GM21390 (cell line): ENCODE data around the gene DOK1.
A peak's percentile ranks its signal among the peaks of the same experiment; 100 is the strongest.

ENCODE experiments used
- ATAC-seq: cut with Tn5 transposase; IDR thresholded peaks from one replicate; pipeline ENCODE4 v1.9.1; 2021; ENCODE audit not compliant: unreplicated experiment

Gene DOK1

DNA sequence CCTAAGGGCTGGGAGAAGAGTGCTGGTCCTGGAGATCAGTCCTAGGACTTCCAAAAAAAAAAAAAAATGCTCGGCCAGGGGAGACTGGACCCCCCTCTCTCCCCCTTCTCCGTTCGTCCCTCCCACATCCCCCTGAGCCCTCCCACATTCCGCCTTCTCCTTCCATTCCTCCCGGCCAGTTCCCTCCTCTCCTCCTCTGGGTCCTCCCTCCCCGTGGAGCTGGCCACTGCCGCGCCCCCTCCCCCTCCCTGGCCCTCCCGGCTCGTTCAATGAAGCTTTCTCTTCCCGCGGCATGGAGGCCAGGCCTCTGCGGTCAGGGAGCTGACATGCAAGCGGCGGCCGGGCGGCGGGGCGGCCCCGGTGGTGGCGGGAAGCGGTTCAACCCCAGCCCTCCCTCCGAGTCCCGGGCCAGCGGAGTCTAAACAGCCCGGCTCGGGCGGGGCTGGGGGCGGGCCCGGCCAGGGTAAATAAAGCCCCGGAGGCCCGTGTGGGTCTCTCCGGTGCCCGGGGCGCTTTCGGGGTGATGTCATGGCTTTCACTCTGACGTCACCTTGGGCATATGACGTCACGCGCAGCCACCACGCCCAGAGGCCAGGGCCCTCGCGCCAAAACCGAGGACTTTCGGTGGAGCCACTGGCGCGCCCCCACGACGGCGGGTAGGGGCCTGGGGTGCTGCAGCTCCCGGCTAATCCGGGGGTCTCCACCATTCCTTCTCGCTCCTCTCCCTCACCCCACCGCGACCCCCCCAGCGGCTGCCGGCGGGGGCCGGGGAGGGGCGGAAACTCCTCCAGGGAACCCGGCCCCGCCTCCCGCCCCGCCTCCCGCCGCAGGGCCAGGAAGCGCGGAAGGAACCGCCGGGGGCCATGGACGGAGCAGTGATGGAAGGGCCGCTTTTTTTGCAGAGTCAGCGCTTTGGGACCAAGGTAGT is at the start of gene DOK1, which contains the start of gene LOXL3:
TSS of gene DOK1 (plus strand) at position 829 of the 928 bp plus-strand sequence. CDS start at position 864, 35 bp downstream.
TSS of gene LOXL3 (minus strand) at position 51 of the 928 bp plus-strand sequence. CDS start 1,308 bp downstream, outside the sequence.
- ATAC-seq, result peak; percentile 52

DNA sequence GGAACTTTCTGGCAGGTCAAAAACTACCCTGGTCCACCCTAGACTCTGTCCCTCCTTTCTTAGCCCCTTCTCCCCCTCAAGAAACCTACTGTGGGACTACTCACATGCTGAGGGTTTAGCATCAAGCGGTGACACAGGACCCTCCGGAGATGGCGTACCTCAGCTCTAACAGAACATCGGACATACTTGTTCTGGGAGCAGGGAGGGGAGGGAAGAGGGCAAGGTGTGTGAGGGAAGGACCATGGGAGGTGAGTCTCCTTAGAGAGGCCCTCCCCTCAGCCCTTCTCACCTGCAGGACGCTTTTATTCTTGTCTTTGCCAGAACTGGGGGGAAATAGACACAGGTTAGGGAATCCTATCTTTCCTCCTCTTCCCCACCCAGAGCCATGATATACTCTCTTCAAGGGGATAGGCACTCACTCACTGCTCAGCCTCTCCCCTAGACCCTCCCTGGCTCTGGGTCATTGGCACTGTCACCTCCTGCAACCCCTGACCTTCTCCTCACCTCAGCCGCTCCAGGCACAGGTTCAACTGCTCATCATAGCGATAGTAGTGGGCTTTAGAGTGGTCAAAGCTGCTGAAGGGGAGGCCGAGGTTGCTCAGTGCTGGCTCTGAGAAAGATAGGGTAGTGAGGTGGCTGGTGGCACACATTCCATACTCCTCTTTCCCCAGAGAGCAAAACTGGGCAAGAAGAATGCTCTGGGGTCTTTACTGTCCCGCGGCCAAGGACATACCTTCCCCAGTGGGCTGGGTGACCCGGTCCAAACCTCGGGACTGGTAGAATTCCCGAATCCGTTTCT is 48.9 kb upstream of the DOK1 start:
- ATAC-seq, result no peak

DNA sequence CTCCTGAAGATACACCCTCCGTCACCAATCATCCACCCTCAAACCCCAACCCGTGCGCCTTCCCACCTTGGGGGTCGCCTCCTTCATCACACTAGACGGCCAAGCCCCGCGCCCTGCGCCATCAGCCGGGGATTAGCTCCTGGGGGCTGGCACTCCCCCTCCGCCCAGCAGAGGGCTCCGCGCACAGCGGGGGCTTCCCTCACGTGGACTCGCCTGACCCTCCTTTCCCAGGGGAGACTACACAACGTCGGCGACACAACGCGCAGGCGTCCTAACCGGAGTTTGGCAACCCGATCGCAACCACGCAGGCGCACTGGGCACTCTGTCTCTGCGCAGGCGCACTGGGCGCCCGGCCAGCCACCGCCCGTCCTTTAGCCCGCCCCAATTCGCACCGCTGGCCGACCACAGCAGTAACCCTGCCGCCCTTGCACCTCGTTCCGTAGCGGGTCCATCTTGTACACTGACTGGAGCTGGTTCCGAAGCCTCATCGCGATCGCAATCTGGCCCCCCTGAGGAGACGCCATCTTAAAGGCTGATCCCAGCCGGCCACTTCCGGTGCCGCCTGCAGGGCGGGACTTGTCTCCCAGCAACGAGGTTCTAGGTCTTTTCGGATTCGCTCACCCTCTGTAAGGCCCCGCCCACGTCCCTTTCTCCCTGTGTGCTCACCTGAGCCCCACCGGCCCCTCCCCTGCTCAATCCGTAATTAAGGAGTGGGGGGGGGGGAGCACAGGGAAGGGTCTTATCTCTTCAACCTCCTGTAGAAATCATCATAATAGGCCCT is 47.2 kb upstream of the DOK1 start, which contains the start of gene PCGF1:
TSS of gene PCGF1 (minus strand) at position 551 of the 781 bp plus-strand sequence. CDS start at position 524, 27 bp downstream.
- ATAC-seq, result peak; percentile 88

DNA sequence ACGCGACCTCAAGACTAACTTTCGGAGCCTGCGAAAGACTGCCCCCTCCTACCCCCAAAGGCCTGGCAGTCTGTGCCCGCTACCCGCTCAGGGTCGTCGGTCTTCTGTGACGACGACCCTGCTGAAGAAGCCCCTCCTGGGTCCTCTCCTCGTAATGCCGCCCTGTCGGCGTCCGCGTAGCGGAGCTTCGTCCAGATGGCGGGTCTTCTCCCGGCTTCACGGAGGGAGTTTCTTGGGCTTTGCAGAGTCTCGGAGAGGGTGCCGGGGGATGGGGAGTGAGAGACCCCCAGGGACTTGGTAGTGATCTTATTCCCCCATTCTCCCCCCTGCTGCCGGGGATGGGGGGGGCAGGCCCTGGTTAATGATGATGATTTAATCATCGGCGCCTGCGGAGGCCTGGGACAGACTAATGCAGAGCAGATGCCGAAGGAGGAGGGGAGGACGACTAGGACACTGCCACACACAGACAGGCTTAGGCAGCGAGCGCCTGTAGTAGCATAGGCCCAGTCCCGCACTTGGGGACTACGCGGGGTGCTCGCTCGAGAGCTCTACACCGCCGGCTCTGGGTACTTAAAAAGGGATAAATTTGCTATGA is 46.5 kb upstream of the DOK1 start:
- ATAC-seq, result no peak

DNA sequence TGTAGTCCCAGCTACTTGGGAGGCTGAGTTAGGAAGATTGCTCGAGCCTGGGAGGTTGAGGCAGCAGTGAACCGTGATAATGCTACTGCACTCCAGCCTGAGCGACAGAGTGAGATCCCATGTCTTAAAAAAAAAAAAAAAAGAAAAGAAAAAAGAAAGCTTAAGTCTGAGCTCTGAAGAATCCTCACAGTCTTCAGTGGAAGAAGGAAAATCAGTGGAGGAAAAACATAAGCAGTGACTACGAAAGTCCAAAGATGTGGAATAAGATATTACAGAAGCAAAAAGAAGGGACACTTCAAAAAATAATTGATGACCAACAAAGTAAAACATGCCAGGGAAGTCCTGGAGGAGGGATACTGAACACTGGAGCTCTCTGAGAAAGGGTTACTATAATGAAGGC is 44.2 kb upstream of the DOK1 start:
- no peak for ATAC-seq

DNA sequence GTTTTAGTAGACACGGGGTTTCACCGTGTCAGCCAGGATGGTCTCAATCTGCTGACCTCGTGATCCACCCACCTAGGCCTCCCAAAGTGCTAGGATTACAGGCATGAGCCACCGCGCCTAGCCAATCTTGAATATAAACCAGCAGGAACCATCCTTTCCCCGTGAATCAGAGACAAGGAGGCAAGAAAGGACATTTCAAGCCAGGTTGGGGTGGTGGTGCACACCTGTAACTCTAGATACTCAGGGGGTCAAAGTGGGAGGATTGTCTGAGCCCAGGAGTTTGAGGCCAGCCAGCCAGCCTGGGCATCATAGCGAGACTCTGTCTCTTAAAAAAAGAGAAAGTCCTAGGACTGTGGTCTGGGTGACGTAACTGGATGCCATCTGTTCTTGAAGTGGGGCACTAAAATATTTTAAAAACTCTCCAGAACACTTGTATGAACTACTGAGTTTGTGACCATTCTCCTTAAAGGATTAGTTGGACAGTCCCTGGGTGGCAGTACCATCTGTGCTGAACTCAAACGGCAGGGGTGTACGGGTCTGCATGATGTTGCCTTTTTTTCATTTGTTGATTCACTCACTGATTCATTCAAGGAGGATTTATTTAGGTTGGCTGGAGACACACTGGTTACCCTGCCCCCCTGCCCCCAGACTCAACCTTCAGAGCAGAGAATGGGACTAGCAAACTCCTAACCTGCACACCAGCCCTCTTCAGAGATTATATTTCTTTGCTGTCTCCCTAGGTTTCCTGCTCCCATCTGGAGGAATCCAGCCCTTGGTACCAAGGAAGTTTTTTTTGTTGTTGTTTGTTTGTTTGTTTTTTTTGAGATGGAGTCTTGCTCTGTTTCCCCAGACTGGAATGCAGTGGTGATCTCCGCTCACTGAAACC is 43.2 kb upstream of the DOK1 start:
- ATAC-seq, result no peak

DNA sequence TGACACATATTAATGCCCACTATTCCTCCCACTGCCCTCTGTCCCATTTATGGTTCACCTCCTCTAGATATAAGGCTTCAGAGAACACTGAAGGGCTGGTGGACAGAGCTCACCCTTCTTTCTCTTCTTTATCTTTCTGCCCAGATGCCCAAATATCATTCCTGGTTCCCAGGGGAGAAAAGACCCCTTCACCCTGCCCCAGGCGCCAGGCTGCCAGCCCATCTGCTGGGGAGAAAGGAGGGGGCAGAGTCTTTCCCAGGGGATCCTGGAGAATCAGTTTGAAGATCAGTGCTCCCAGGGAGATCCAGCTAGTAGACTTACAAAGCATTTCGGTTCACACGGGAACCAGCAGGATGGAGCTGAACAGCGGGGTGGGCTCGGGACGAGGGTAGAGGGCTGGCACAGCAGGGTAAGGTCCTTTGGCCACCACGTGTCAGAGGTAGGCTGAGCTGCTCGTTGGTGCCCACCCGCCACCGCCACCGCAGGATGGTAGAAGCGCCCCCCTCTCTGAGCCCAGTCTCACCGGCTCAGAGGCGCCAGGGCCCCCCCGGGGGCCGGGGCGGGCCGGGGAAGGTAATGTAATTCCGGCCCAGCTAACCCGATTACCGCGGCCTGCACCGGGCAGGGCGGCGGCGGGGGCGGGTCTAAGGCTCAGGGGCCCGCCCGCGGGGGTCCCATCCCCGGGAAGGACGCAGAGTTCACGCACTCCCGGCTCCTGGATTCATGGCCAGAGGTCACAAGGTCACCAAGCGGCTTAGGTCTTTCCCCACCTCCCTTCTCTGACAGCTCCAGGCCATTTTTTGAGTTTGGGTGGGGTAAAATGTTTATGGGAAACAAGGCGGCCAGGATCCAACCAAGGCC is 41.5 kb upstream of the DOK1 start:
- ATAC-seq, result no peak

DNA sequence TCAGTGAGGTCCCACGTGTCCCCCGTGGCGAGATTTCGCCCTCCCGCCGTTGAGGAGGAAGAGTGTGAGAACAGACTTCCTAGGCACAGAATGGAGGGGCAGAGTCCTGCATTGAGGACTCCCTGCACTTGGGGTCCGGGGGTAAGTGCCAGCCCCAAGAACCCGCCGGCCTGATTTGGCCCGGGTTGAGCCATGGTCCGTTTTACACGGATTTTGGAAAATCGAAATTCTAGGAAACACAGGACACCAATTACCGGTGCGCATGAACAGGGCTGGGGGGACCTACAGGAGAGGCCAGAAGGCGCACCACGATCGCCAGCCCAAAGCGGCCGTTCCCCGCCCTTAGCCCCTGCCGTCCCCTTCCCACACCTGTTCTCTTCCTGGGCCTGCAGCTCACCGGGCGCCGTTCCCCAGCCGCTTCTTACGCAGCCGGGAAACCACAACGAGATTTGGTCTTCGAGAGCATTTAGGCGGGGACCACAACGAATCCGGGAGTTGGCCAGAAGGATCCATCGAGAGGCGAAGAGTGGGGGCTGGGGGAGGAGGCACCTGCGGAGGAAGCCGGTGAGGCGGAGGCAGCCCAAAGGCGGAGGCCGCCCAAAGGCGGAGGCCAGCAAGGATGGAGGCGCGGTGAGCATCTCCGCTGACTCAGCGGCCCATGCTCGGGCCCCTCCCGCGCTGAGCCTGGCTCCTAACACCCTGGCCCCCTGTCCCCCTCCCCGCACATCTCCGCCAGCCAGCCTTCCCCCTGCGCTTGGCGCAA is 40.7 kb upstream of the DOK1 start:
- no peak for ATAC-seq

DNA sequence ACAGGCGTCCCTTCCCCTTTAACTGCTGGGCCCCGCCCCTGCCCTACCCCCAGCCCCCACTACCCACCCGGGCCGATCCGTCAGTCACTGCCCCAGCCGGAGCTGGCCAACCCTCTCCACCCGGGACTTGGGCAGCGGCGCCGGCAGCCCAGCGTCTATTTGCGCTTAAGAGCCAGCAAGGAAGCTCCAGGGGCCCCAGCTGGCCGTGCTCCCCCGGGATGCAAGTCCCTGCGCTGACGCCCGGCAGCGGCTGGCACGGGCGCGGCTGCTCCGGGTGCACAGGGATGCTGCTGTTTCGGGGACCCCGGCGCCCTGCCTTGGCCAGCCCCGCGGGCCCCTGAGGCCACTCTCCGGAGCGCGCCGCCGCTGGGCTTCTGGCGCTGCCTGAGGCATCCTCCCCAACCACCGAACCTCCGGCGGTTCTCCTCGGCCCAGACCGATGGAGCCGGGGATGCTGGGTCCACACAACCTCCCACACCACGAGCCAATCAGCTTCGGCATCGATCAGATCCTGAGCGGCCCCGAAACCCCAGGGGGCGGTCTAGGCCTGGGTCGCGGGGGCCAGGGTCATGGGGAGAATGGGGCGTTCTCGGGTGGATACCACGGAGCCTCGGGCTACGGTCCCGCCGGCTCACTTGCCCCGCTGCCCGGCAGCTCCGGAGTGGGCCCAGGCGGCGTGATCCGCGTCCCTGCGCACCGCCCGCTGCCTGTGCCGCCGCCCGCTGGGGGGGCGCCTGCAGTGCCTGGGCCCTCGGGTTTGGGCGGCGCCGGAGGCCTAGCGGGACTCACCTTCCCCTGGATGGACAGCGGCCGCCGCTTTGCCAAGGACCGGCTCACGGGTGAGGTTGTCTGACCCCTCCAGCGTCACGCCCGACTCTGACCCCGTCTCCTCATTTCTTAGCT is 39.9 kb upstream of the DOK1 start, which contains the start of gene TLX2:
TSS of gene TLX2 (plus strand) at position 83 of the 903 bp plus-strand sequence. CDS start at position 440, 357 bp downstream.
- no peak for ATAC-seq

DNA sequence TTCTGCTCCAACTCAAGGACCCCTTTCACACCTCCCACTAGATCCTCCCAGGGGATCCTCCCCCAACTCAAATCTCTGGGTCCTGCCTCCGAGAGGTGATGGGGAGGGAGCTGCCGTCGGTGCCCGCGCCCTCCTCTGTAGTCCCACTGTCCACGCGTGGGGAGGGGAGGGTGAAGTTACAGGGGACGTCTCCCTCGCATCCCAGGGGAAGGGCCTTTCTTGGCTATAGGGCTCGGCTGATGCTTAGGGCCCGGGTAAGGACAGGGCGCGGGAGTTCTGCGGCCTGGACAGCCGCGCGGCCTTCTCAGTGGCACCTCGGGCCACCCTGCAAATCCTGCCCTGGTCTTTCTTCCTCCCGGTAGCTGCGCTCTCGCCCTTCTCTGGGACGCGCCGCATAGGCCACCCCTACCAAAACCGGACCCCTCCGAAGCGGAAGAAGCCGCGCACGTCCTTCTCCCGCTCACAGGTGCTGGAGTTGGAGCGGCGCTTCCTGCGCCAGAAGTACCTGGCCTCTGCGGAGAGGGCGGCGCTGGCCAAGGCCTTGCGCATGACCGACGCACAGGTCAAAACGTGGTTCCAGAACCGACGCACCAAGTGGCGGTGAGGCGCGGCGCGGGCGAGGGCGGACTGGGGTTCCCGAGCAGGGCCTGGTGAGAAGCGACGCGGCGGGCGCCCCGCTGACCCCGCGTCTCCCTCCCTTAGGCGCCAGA is 39.1 kb upstream of the DOK1 start:
- no peak for ATAC-seq

DNA sequence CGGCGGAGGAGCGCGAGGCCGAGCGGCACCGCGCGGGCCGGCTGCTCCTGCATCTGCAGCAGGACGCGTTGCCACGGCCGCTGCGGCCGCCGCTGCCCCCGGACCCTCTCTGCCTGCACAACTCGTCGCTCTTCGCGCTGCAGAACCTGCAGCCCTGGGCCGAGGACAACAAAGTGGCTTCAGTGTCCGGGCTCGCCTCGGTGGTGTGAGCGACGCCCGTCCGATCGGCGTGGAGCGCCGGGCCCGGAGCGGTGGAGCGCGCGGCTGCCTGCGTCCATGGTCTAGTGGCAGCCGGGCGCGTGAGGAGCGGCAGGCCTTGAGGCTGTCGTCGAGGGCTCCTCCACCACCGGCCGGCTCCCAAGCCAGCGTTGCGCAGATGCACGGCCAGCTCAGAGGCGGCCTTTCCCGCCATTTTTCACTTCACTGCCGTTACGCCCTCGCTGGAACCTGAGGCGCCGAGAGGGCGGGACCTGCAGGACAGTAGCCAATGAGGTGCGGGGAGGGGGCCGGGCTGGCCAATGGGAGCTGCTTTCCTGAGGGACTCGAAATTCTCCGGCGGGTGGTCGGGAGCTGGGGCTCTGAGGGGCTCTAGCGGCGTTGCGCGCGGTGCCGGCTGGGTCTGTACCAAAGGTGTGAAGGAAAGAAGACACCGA is 38.4 kb upstream of the DOK1 start:
- peak; percentile 66 for ATAC-seq

DNA sequence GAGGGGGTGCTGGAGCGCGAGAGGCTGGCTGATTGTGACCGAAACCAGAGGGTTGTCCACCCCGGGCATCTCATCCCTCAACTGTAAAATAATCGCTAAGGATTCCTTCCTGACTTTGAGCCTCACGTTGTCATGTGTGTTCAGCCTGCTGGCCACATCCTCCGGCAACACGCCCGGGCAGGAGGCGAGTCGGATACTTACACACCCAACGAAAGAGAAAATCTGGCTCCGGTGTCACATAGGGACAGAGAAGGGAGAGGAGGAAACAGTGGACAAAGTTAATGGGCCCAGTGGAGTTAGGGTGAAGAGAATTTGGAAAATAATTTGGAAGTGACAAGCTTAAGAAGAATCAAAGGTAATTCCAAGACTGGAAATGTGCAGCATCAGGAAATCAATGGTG is 37.9 kb upstream of the DOK1 start:
- no peak for ATAC-seq

DNA sequence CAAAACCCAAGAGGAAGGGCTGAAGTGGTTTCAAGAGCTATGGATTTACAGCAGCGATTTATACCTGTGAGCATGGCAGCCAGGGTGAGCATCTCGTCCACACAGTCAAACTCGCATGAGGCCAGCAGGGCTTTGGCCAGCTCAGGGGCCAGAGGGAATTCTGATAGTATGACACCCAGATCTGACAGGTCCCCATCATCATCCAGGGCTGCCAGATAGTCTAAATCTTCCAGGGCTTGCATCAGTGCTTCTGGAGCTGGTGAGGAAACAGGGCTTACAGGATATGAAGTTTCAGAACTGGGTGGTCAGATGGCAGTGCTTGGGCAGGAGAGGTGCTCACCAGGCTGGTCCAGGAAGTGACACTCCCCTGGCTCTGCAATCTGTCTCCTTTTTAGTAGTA is 32.0 kb upstream of the DOK1 start:
- ATAC-seq, result no peak

DNA sequence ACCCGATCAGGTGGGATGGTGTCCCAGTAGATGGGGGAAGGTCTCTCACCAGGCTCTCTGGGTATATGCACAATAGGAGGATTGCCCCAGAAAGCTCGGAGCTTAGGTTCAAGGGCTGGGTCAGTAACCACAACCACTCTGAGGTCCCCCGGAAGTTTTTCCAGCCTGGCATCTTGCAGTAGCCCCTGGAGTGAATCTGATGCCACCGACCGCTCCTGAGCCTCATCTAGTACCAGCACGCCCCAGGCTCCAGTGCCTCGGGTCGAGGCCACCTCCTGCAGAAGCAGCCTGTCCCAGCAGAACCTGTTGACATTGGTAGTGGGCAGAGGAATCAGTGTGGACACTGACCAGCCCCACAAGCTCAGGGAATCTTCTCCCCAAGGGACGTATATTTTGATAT is 30.5 kb upstream of the DOK1 start:
- no peak for ATAC-seq

DNA sequence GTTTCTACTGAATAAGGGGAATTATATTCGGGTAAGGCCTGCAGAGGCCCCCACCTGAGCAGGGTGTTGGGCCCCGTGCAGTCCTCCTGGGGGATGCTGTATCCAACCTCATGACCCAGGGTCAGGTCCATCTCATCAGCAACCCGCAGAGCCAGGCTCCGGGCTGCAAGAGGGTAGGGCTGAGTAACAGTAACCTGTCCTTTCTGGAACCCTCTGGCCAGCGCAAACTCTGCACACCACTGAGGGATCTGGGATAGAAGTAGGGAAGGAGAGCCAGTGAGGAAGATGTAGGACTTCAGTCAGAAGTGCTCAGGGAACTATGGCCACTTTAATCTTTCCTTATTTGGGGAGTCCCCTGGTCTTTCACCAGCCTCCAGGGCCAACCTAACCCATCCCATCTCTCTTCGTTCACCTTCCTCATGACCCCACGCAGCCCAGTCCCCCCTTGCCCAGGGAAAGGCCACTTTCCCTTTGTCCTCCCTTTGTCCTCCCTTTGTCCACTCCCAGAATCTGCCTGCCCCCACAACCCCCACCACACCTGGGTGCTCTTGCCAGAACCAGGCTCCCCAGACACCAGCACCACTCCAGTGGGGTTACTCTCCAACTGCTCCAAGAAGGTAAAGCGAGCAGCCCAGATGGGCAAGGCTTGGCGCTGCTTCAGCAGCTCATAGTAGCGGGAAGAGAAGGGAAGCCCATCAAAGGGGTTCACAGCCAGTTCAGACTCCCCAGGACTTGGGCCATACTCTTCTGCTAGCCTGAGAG is 29.4 kb upstream of the DOK1 start:
- ATAC-seq, result no peak
